Neural cell (in vitro differentiated cells): Measurements from ENCODE around the gene DYNLT4.

Experiments used
- CTCF ChIP-seq: fragments of 450-650 bp; IDR thresholded peaks from 2 replicates; pipeline ENCODE4 v1.5.1; 2014; ENCODE audit warnings: antibody characterized with exemption, mild to moderate bottlenecking, moderate library complexity; ENCODE audit not compliant: poor library complexity, severe bottlenecking
- EP300 ChIP-seq: fragments of 450-650 bp; conservative IDR thresholded peaks from 2 replicates; pipeline ENCODE4 v1.6.1; 2014; ENCODE audit warnings: antibody characterized with exemption, mild to moderate bottlenecking, moderate library complexity; ENCODE audit not compliant: poor library complexity, severe bottlenecking
- EZH2 ChIP-seq: fragments of 200-600, 300-800 bp; shearing (Covaris generic), sonication (generic); IDR thresholded peaks from 2 replicates; pipeline ENCODE4 v1.6.1; 2014; ENCODE audit warnings: antibody characterized with exemption, low read length, borderline replicate concordance, mild to moderate bottlenecking; ENCODE audit not compliant: insufficient read depth, poor library complexity, severe bottlenecking
- POLR2AphosphoS5 ChIP-seq: IDR thresholded peaks from 2 replicates; pipeline ENCODE4 v1.6.1; 2012
- REST ChIP-seq: IDR thresholded peaks from 2 replicates; pipeline ENCODE4 v1.6.1; 2012; ENCODE audit warnings: borderline replicate concordance
- SMC3 ChIP-seq: fragments of 450-650 bp; conservative IDR thresholded peaks from 2 replicates; pipeline ENCODE4 v1.6.1; 2014; ENCODE audit warnings: antibody characterized with exemption, mild to moderate bottlenecking, moderate library complexity; ENCODE audit not compliant: poor library complexity
- TAF1 ChIP-seq: IDR thresholded peaks from 2 replicates; pipeline ENCODE4 v1.6.1; 2012; ENCODE audit warnings: low read depth

DNA sequence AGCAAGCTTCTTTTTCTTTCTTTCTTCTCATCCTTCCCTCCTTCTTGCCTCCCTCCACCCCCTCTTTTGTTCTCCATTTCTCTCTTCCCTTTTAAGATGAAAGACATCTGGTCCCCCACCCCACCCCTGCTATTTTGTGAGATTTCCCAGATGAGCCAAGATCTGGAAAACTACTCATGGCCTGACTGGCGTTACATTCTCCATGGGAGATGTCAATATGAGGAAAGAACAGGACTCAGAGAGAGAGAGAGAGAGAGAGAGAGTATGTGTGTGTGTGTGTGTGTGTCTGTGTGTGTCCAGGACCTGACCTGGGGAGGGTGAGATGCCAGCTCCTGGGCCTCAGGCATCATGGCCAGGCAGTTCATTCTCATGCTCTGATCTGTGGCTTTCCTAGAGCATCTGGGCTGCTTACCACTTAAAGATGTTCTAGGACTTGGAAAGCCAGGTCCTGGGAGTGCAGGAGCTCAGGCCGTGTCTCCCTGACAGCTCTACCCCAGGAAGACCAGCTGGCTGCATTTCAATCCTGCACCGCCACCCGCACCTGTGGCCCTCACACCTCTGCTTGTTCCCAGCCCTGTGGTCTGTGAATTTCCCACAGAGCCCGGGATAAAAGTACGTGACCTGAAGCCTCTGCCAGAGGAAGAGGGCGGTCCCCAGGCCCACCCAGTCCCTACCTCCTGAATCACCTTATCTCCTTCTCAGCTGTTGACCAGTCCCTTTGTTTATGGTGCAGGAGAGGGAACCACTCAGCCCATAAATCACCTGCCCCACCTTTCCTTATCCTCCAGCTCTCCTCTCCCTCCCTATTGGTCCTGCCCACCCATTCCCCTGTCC, 16.0 kb downstream of the DYNLT4 start:
- TF ChIP-seq CTCF (no peak), POLR2AphosphoS5 (no peak), TAF1 (no peak), SMC3 (no peak), EP300 (no peak), EZH2 (no peak), REST (no peak)
